GM21717 (cell line): ENCODE data around the gene GABRA5.
"Not testable (repeated sequence)": the region's sequence is repeated elsewhere in the genome, so short reads cannot be mapped to it uniquely, and the experiment has no call there.

ENCODE experiments used
- ATAC-seq: cut with Tn5 transposase; IDR thresholded peaks from one replicate; pipeline ENCODE4 v1.9.1; 2021; ENCODE audit warnings: mild to moderate bottlenecking, moderate library complexity; ENCODE audit not compliant: unreplicated experiment

GABRA5 gene

DNA sequence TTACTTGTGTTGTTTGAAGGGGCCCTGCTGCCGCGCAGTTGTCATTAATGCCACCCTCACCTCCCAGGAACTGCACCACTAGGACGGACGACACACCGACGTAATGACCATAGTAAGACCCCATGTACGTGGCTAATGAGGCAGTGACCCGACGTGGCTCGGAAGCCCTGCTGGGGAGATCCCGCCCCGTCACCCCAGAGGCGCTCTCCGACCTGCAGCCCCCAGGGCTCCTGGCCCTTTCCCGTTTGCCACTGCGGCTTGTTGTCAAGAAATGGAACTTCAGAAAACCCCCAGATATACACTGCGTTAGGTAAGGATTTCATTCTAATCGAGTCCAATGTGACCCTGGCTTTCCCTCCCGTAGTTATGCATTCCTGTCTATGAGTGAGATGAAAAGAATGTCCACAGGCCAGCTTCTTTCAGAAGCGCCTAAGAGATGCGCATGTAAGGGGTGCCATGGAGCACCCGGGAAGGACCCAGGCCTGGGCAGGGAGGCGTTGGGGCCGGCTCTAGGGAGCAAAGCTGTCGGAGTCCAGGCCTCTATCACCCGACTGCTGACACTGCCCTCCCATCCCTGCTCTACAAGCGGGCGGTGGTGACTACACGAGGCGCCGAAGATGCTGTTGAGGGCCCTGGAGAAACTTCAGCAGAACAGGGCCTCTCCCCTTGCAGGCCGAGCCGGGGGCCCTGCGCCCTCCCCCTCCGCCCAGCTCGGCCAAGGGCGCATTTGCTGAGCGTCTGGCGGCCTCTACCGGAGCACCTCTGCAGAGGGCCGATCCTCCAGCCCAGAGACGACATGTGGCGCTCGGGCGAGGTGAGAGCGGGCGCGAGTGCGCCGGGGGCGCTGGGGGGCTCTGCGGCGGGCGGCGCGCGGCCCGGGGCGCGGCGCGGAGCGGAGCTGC, at the start of gene GABRA5:
Gene GABRA5 (plus strand): TSS at position 765 of the 902 bp plus-strand sequence. CDS start 2,187 bp downstream, outside the sequence.
- no peak for ATAC-seq

GRCh38 chr15:26831191-26831590, 35.7 kb upstream of the GABRA5 start:
- not testable (repeated sequence) for ATAC-seq

GRCh38 chr15:26831951-26832350, 34.9 kb upstream of the GABRA5 start:
- no peak for ATAC-seq

DNA sequence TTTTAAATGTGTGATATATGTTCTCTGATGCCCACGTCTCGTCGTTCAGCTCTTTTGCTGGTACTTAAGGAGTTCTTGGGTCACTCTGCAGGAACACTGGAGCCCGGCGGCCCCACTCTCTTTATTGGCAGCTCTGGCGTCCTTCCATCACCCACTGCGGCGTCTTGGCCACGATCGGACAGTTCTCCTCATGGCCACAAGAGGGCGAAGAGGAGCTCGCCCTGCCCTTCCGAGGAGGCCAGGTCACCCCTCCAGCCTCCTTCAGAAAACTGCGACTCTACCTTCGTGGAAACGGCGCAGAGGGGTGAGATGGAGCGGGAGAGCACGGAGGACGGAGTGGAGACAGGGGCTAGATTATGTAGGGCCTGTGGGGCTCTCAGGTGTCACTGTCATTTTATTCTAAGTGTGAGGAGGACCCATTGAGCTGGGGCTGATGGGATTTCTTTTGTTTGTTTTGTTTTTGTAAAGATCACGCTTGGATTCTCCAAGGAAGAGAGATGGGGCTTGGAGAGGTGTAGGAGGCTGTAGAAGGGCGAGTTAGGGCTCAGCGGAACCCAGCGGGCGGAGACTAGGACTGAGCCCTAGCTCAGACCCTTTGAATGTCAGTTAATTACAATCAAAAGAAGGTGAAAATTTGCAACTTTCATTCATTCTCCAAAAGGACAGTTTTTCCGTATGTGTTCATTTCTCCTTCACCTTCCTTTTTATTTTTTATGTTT, 28.0 kb upstream of the GABRA5 start:
- ATAC-seq: no peak

DNA sequence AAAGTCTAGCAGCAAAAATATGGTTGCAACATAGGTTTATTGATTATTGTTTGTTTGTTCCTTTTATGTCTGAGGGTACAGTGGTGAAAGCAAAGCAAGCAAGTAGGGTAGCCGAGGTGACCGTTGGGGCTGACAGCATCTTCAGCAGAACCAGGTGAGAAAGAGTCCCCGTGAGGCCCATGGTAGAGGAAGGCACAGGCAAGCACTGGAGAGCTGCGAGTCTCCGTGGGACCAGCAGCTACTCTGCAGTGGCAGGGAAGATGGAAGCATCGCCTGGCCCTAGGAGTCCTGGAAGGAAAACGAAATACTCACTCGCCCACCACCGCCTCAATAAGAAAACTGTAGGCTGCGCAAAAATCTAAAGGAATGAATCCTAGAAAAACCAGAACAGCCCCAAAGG, 25.3 kb upstream of the GABRA5 start:
- ATAC-seq: no peak

DNA sequence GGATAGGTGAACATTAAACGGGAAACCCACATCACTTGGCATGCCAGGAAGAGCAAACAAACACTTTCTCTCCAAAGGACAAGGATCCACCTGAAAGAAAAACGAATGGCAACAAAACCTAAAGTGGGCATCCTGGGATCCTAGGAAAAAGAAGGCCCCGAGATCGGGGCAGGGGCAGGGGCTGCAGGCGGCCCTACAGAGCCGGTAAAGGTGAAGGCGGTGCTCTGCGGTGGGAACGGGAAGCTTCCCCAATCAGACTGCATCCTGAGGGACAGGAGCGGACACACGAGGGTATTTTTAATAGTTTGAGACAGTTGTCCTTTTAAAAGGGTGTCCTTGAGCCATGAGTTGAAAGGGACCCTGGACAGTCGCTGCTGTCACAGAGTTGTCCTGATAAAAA, 24.9 kb upstream of the GABRA5 start:
- no peak for ATAC-seq

DNA sequence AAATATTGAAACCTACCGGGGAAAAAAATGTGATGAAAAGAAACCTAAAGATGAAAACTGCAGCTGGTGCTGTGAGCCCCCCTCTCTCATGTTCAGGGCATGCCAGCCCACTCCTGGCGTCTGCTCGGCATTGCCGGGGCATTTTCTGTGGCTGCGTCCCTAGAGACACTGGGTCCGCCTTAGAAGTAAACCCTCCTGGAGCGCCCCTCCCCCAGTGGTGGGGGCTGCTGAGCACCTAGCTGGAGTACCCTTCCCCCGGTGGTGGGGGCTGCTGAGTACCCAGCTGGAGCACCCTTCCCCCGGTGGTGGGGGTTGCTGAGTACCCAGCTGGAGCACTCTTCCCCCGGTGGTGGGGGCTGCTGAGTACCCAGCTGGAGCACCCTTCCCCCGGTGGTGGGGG, 24.5 kb upstream of the GABRA5 start:
- no peak for ATAC-seq

DNA sequence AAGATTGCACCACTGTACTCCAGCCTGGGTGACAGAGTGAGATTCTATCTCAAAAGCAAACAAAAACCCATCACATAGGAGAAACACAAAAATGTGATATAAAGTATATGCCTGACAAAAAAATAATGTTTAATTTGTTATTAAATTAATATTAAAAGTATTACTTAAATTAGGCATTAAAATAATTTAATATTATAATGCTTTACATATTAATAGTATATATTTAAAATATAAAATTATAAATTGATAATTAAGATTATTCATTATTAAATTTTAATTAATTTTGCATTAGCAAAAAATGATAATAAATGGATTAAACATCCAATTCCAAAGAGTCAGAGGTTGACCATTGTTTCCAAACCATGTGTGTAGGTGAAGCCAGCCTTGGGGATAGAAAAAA, 22.0 kb upstream of the GABRA5 start:
- no peak for ATAC-seq

- ATAC-seq: no peak
These were observed 18.4 kb upstream of the GABRA5 start for GRCh38 chr15:26848498-26848897.

DNA sequence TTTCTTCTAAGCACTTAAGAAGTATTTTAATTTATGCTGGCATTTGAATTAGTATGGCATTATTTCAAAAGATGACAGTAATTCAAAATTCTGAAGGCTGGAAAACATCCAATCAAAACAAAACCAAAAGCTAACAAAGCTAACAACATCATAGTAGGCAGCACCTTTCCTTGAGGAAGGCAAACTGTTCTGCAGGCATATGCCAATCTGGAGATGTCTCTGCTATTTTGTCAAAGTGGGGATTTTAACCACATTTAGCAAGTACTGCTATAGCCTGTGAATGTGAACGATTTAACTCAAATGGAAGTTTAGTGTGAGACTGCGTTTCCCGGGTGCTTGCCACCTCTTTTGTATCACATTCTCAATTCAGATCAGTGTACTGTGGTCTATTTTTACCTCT, 16.7 kb upstream of the GABRA5 start:
- ATAC-seq: no peak

DNA sequence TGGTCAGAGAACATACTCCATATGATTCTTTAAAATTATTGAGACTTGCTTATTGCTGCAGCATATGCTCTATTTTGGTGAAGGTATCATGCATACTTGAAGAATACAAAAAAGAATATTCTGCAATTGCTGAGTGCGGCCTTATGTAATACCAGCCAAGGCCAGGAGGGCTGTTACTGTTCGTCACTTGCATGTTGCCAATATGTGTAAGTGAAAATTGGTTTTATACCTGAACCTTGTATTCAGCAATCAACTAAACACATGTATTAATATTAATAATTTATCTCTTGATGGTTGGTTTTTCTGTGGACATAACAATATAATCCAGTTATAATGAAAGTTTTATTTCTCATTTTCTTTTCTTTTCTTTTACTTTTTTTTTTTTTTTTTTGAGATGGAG, 13.9 kb upstream of the GABRA5 start:
- ATAC-seq: no peak

DNA sequence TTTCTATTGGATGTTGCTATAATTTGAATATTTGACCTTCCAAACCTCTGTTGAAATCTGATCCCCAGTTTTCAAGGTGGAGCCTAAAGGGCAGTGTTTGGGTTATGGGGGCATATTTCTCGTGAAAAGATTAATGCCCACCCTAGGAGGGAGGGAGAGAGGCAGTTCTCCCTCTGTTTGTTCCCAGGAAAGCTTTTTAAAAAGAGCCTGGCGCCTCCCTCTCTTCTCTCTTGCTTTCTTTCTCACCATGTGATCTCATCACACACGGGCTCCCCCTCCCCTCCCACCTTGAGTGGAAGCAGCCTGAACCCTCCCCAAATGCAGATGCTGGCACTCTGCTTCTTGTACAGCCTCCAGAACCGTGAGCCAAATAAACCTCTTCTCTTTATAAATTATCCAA, 12.4 kb upstream of the GABRA5 start:
- no peak for ATAC-seq

DNA sequence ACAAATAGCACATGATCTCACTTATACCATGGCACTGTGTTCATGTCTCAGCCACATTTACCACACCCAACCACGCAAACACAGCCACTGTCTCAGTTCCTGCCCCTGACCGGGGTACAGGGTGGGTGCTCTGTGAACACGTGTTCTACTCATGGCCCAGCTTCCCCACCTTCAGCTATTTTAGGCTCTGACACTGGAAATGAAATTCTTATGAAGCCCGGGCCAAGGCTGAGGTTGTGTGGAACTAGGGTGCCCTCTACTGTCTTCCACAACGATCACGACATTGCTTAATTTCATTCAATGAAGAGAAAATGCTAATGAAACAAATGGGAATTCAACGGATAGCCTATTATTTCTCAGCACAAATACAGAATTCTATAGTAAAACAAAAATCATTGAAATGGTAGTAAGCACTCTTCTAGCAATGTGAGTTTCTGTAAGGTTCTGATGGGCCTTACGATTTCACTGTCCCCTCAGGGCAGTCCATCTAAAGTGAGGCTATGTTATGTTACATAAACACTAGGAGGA, 2.1 kb upstream of the GABRA5 start:
- no peak for ATAC-seq

DNA sequence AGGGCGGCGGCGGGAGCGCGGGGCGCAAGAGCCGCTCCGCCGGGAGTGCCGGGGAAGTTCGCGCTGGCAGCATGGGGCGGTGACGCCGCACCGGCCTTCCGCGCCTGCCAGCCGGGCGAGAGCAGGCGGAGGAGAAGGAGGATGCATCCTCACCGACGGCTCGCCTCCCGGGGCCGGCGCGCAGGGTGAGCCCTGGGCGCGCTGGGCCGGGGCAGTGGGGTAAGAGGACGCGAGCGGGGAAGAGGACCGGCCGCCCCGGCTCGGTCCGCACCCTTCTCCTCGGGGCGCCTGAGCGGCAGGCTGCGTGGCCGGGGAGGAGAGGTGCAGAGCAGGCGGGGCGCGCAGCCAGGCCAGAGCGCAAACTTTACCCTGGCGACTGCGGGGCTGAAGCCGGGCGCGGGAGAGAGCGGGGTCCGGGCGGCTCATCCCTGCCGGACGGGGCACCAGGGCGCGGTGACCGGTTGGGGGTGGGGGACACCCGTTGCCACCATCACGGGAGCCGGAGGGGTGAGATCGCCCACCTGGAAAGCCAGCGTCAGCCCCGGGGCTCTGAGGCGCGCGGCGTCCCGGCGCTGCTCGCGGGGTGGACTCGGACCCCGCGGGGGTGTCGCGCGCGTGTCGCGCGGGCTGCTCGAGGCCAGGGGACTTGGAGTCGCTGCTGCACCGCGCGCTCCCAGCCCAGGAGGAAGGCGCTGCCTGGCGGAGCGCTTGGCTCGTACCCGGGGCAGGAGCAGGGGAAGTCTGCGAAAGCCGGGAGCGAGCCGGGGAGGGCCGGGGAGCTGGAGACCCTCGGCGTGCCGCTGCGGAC, 542 bp downstream of the GABRA5 start:
- no peak for ATAC-seq

DNA sequence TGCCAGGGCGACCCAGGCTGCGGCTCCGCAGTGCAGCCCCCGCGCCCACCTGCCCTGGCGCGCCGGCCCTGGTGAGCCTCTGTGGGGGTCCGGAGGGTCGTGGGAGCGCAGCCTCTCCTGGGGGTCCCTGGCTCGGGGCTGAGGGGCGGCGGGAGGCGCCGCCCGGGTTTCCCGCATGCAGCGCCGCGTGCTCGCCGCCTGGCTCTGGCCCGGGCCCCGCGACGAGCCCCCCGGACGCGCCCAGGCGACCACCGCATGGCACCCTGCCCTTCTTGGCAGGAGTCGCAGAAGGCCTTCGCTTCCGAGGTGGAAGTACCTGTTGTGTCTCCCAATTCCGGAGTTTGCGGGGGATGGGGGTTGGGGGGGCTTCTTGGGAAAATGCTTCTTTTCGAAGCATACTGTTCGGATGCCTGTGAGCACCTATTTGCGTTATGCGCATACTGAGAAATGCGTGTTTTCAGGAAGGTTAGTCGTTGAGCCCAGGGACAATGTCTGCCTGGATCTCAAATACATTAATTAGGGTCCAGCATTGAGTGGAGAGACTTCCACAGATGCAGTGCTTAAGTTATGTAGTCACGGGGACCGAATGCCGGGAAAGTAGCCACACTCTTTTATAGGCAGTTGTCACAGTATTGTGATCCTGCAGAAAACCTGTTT, 1.3 kb downstream of the GABRA5 start:
- ATAC-seq: no peak

DNA sequence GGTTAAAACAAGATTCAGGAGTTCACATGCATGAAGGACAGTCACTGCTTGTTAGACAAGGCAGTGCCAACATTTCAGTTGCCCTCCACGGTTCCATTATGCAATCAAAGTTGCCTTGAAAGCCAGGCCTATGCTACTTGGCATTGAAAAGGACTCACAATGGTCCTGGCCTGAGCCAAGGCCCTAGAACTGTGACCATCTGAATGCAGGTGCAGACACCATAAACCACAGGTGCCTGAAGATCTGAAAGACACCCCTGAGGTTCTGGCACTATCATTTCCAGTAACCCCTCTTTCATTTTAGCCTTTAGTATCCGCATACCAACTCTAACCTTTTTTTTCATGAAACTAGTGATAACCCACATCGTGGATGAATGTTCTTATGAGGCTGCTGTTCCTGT, 2.8 kb downstream of the GABRA5 start:
- no peak for ATAC-seq

DNA sequence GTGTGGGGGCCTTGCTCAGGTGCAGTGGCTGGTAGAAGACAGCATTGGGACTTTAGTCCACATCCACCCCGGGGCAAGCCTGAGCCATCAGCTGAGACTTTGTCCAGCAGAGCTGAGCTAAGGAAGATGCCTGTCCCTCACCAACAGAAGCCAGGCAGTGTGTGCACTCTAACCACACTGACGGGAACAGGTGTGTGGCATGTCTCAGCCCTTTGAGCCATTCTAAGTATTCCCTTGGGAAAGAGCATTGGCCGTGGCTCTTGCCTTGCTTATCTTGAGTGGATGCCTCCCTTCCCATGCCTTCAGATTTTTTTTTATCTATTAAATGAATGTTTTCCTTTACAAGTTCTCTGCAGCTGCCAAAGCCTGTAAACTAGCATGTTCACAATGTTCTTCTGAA, 3.5 kb downstream of the GABRA5 start:
- ATAC-seq: no peak

DNA sequence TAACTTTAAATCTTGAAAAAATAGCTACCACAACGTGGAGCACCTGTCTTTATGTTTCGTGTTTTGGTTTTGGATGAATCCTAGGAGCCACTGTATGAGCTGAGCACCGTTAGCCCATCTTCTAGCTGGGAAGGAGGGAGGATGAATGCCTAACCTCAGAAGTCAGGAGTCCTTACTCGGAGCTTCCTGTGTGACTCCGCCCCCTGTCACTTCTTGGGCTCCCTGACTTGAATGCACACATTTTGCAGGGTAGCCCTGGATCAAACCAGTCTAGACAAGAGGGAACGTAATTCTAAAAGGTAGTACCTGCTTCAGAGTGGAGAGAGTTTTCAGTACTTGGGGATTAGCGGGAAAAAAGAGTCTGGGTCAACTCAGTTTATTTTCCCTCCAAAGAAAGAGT, 5.3 kb downstream of the GABRA5 start:
- no peak for ATAC-seq

GRCh38 chr15:26873846-26874245, 7.0 kb downstream of the GABRA5 start:
- no peak for ATAC-seq

DNA sequence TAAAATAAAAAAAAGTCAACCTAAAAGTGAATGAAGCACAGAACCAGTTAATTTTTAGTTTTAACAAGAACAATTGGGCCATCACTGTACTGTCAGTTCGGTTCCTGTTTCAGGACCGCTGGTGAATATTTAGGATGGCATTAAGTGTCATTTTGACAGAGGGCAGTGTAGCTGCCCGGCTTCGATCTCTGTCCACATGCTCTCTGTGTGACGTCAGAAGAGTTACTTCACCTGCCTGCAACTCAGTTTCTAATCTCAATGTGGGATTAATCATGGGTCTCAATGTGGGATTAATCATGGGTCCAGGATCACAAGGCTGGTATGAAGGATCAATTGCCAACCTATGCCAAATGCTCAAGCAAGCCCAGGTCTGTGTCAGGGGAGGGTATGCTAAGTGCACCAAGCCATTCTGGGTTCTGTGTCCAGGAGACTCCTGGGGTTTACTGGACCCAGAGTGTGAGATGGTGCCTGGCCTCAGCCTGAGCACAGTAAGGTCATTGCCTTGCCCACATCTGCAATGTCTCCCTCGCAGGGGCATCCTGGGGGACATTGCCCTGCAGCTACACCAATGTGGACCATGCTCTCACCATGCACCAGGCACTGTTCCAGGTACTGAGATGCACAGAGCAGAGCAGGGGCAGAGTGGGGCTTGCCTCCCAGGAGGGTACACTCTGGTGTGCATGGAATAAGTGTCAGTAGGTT, 8.1 kb downstream of the GABRA5 start:
- no peak for ATAC-seq
